Measurements from ENCODE around the gene CEACAM4.
"Not testable (repeated sequence)": the region's sequence is repeated elsewhere in the genome, so short reads cannot be mapped to it uniquely, and the experiment has no call there.

The CEACAM4 gene

GRCh38 chr19:41582577-41583182 lies 44.2 kb downstream of the CEACAM4 start:
- FAIRE-seq = not testable (repeated sequence)

DNA sequence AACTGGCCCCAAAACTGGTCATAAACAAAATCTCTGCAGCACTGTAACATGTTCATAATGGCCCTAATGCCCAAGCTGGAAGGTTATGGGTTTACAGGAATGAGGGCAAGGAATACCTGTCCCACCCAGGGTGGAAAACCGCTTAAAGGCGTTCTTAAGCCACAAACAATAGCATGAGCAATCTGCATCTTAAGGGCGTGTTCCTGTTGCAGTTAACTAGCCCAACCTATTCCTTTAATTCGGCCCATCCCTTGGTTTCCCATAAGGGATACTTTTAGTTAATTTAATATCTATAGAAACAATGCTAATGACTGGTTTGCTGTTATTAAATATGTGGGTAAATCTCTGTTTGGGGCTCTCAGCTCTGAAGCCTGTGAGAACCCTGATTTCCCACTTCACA lies 45.8 kb downstream of the CEACAM4 start:
- FAIRE-seq = not testable (repeated sequence)

DNA sequence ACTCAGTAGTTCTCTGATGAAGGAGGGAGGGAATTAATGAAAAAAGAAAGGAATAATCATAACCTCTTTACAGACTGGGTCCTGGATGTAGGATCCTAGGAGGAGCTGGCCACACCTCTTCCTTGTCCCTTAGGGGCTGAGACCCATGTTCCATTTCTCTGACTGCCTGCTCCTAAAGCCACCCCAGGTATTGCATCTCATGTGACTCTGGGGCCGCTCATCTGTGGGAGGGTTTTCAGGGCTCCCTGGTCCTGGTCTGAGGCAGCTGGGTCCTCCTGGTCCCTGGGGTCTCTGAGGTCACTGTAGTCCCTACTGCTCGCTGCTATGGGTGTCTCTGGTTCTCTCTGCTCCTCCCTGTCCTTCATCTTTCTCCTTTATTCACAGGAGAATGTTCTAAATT lies 48.0 kb downstream of the CEACAM4 start:
- no peak for FAIRE-seq

GRCh38 chr19:41577833-41578232 lies 49.0 kb downstream of the CEACAM4 start:
- no peak for FAIRE-seq

GRCh38 chr19:41577144-41577830 lies 49.6 kb downstream of the CEACAM4 start:
- FAIRE-seq = no peak

GRCh38 chr19:41575998-41576397 lies 50.9 kb downstream of the CEACAM4 start, which contains the start of gene CEACAM21:
Gene CEACAM21 (plus strand): TSS chr19:41576166. CDS start chr19:41576275, 109 bp downstream.
- no peak for FAIRE-seq

DNA sequence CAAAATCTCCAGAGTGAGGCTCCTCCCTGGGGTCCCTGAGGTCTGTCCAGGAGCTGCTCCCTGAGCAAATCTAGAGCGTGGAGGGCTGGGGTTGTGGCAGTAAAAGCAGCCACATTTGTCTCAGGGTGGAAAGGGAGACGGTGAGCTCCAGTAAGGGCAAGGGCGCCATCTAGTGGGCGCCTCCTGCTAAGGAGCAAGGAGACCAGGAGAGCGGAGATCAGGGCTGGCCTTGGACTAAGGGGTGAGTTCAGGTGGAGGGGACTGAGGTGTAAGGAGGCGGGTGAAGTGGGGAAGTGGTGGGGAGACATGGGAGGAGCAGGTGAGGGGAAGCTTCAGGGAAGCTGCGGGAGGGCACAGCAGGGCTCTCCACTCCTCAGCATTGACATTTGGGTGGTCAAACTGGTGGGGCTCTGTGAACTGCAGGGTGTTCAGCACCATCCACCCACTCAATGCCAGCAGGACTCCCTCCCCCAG lies 56.2 kb downstream of the CEACAM4 start:
- FAIRE-seq = no peak

DNA sequence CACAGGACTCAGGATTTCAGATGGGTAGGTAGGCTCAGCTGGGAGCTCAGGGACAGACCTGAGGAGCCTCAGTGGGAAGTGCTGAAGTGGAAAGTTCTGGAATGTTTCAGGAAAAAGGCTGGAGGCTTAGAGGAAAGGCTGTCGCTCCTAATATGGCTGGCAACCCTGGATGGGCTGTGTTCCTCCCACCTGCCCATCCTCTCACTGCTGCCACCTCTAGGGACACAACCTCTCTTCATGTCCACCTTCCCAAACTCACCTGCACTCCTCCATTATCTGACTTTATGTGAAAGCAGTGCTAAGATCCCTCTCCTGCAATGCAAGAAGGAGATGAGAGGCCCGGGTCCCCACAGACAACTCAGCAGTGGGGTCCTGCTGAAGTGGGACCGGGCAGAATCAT lies 56.7 kb downstream of the CEACAM4 start:
- no peak for FAIRE-seq

DNA sequence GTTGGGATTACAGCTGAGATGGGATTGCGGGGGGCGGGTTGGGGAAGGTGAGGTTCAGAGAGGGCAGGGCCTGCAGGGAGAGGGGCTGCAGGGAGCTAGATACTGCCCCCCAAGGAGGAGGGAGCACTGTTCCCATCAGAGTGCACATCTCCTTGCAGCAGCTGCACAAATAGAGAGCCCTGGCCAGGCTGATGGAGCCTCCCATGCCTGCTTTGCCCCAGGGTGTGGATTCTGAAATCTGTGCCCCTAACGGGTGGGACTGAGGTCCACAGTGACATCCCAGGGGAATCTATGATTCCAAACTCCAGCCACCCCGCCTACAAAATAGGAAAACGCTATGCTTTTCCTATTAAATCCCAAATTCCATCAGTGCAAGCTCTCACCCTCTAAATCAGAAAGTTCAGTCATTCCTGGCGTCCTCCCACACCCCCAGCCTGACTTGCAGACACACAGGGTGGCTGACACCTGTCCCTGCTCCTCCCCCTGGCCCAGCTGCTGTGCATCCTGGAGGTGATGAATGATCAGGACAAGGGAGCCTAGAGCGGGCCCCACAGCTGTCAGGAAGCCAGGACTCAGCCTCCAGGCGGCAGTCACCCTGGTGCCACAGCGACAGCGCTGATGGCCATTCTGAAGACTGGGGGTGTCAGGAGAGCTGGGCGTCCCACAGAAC lies 57.3 kb downstream of the CEACAM4 start:
- no peak for FAIRE-seq

All from TTC549 (cell line).